Trophoblast cell (in vitro differentiated cells and primary cell): Measurements from ENCODE around the gene NKPD1.
A peak's percentile ranks its signal among the peaks of the same experiment; 100 is the strongest.

Source experiments
- DNase-seq, 2 donors: peaks; one replicate each; pipeline ENCODE4 v3.0.0-alpha.2; 2016
- H2AFZ ChIP-seq: 2 replicates; pipeline ENCODE4 v1.6.1; 2013; ENCODE audit warnings: low read length, moderate library complexity, mild to moderate bottlenecking; ENCODE audit not compliant: insufficient read depth, poor library complexity
- H2AK5ac ChIP-seq: 2 replicates; pipeline ENCODE4 v1.6.1; 2013; ENCODE audit warnings: mild to moderate bottlenecking, low read length
- H2BK120ac ChIP-seq: 2 replicates; pipeline ENCODE4 v1.6.1; 2013; ENCODE audit warnings: low read length, mild to moderate bottlenecking, moderate library complexity; ENCODE audit not compliant: insufficient read depth, poor library complexity
- H2BK12ac ChIP-seq: 2 replicates; pipeline ENCODE4 v1.6.1; 2013; ENCODE audit warnings: mild to moderate bottlenecking, low read length, moderate library complexity
- H2BK5ac ChIP-seq: 2 replicates; pipeline ENCODE4 v1.6.1; 2013; ENCODE audit warnings: low read length, low read depth, moderate library complexity, mild to moderate bottlenecking; ENCODE audit not compliant: poor library complexity
- H3K14ac ChIP-seq: 2 replicates; pipeline ENCODE4 v1.6.1; 2013; ENCODE audit warnings: mild to moderate bottlenecking, low read length
- H3K18ac ChIP-seq: 2 replicates; pipeline ENCODE4 v1.6.1; 2013; ENCODE audit warnings: mild to moderate bottlenecking, low read length
- H3K23ac ChIP-seq: 2 replicates; pipeline ENCODE4 v1.6.1; 2013; ENCODE audit warnings: low read length
- H3K27ac ChIP-seq: 2 replicates; pipeline ENCODE4 v1.5.1; 2013; ENCODE audit warnings: low read depth, mild to moderate bottlenecking, inconsistent platforms, low read length, moderate library complexity
- H3K27me3 ChIP-seq: 2 replicates; pipeline ENCODE4 v1.6.1; 2013; ENCODE audit warnings: inconsistent platforms, mild to moderate bottlenecking, low read length, moderate library complexity; ENCODE audit not compliant: insufficient read depth
- H3K36me3 ChIP-seq, 2 experiments: 1 replicate in 1 of 2; 2 replicates in 1 of 2; pipeline ENCODE4 v1.6.1; 2013; ENCODE audit warnings: low read length in 2 of 2, mild to moderate bottlenecking in 2 of 2, moderate library complexity in 1 of 2; ENCODE audit not compliant: insufficient read depth in 2 of 2, control insufficient read depth in 1 of 2
- H3K4ac ChIP-seq: 2 replicates; pipeline ENCODE4 v1.6.1; 2013; ENCODE audit warnings: low read depth, mild to moderate bottlenecking, low read length, moderate library complexity
- H3K4me1 ChIP-seq, 2 experiments: 1 replicate in 1 of 2; 2 replicates in 1 of 2; pipeline ENCODE4 v1.6.1; 2013; ENCODE audit warnings: low read length in 2 of 2, mild to moderate bottlenecking in 2 of 2, moderate library complexity in 1 of 2; ENCODE audit not compliant: insufficient read depth in 2 of 2, control insufficient read depth in 1 of 2
- H3K4me2 ChIP-seq: 2 replicates; pipeline ENCODE4 v1.6.1; 2013; ENCODE audit warnings: inconsistent platforms, mild to moderate bottlenecking, low read length, moderate library complexity
- H3K4me3 ChIP-seq: 2 replicates; pipeline ENCODE4 v1.5.1; 2013; ENCODE audit warnings: mild to moderate bottlenecking, low read depth, low read length, inconsistent platforms
- H3K79me1 ChIP-seq: one replicate; pipeline ENCODE4 v1.6.1; 2013; ENCODE audit warnings: low read length
- H3K79me2 ChIP-seq: 2 replicates; pipeline ENCODE4 v1.6.1; 2013; ENCODE audit warnings: low read length, mild to moderate bottlenecking; ENCODE audit not compliant: control insufficient read depth, insufficient read depth, poor library complexity
- H3K9ac ChIP-seq: 2 replicates; pipeline ENCODE4 v1.6.1; 2013; ENCODE audit warnings: mild to moderate bottlenecking, low read length
- H3K9me3 ChIP-seq: 2 replicates; pipeline ENCODE4 v1.6.1; 2013; ENCODE audit warnings: low read depth, mild to moderate bottlenecking, control low read depth, inconsistent platforms, low read length; ENCODE audit not compliant: insufficient read depth
- H4K12ac ChIP-seq: 2 replicates; pipeline ENCODE4 v1.6.1; 2013; ENCODE audit warnings: low read depth, mild to moderate bottlenecking, low read length, moderate library complexity
- H4K8ac ChIP-seq: 2 replicates; pipeline ENCODE4 v1.6.1; 2013; ENCODE audit warnings: low read depth, mild to moderate bottlenecking, low read length, moderate library complexity
- H4K91ac ChIP-seq: one replicate; pipeline ENCODE4 v1.6.1; 2013; ENCODE audit warnings: low read depth, mild to moderate bottlenecking, low read length, moderate library complexity
- WGBS: extraction: QIAGEN DNeasy Blood & Tissue Kit; methylation state at CpG from one replicate; pipeline ENCODE4 v1.1.7; 2013; ENCODE audit warnings: missing lambda C conversion rate; ENCODE audit not compliant: insufficient read length, insufficient coverage; ENCODE audit errors: extremely low coverage; 5-methylcytosine and 5-hydroxymethylcytosine counted together

The NKPD1 gene

DNA sequence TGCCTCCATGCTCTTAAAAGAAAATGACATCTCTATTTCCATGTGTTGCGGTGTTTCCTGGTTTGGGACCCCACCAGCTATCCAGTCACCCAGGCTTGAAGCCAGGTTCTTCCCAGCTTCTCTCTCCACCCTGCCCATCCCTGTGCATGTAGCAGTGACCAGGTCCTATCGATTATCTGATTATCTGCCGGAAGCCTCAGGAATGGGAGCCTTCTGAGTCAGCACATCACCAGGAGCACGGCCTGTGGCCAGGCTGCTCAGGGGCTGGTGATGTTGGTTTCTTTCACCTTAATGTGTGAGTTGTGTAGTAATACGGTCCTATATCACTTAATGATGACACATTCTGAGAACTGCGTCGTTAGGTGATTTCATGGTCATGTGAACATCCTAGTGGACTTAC, 34.1 kb downstream of the NKPD1 start:
- Histone ChIP-seq H3K27me3 (no peaks in the 10 kb centered on the region), H2BK12ac (no peak overlapping the region), H2BK5ac (no peak overlapping the region)

DNA sequence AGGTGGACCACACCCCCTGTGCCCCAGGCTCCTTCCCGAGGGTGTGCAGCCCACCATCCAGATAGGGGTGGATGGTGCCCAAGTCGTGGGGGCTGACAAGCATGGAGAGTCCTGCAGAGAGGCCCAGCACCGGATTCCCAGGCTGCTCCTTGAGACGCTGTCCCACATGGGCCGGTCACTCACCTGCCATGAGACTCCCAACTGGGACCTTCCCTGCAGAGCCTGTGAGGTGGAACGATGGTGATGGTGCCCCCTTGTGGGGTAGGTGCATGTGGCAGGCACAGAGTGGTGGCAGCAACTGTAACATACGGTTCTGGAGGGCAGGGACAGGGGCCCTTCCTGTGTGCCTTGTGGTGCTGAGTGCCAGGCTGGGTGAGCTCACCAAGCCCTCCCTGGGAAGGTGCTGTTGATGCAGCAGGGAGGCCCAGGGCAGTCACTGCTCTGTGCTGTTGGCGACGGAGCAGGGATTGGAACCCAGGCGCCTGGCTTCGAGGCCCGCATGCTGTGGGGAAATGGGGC, 34.7 kb downstream of the NKPD1 start:
- Histone ChIP-seq H3K27ac (no peak overlapping the region), H3K18ac (no peak overlapping the region), H3K23ac (no peak overlapping the region), H2AFZ (no peak overlapping the region), H3K4me2 (no peak overlapping the region), H2BK5ac (no peak overlapping the region), H3K79me1 (no peaks in the 10 kb centered on the region), H3K4ac (peak overlapping the region; percentile 9), H4K91ac (no peak overlapping the region), H3K36me3 (no peaks in the 10 kb centered on the region), H4K8ac (no peak overlapping the region), H3K14ac (no peak overlapping the region), H2BK12ac (no peak overlapping the region), H3K9ac (peak overlapping the region; percentile 1), H2AK5ac (no peak overlapping the region), H4K12ac (no peak overlapping the region), H3K4me3 (no peak overlapping the region), H3K4me1 (peaks cover 26 to 30% of the 10 kb centered on the region in 2 experiments), H3K79me2 (peaks cover 8% of the 10 kb centered on the region), H3K9me3 (no peaks in the 10 kb centered on the region), H2BK120ac (no peak overlapping the region), H3K27me3 (no peaks in the 10 kb centered on the region)
- peak; percentile 57 to 82 for DNase-seq
- WGBS = no CpG with 5 or more reads among the region's 12 CpGs

More for the DNA sequence above, 34.1 kb downstream of the NKPD1 start:
- H3K4me3 ChIP-seq = no peak overlapping the region
- H2AK5ac ChIP-seq = no peak overlapping the region
- H3K4me2 ChIP-seq = no peak overlapping the region
- H4K8ac ChIP-seq = no peak overlapping the region
- H3K9ac ChIP-seq = no peak overlapping the region
- H3K9me3 ChIP-seq = no peaks in the 10 kb centered on the region
- H3K36me3 ChIP-seq = no peaks in the 10 kb centered on the region
- no peak overlapping the region for H2AFZ ChIP-seq
- H3K23ac ChIP-seq = no peak overlapping the region
- peaks cover 5% of the 10 kb centered on the region for H3K79me2 ChIP-seq
- no CpG with 5 or more reads among the region's 7 CpGs for WGBS
- H3K18ac ChIP-seq = no peak overlapping the region
- DNase-seq = no peak
- H3K14ac ChIP-seq = no peak overlapping the region
- no peaks in the 10 kb centered on the region for H3K79me1 ChIP-seq
- H4K12ac ChIP-seq = no peak overlapping the region
- H3K4ac ChIP-seq = no peak overlapping the region
- H2BK120ac ChIP-seq = no peak overlapping the region
- H3K27ac ChIP-seq = no peak overlapping the region
- H3K4me1 ChIP-seq = peaks cover 21 to 24% of the 10 kb centered on the region in 2 experiments
- no peak overlapping the region for H4K91ac ChIP-seq

DNA sequence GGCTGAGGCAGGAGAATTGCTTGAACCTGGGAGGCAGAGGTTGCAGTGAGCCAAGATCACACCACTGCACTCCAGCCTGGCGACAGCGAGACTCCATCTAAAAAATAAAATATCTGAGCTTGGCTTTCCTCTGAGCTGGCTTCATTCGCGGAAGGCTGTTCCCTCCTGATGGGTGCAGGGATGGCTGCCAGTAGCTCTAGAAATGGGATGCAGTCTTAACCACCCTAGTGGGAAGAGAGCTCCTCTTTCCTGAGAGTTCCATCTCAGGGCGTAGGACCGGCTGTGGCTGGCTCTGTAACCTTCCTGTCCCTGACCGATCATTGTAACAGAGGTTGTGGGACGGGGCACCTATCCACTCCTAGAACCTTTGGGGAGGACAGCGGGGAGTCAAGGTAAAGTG, 35.4 kb downstream of the NKPD1 start:
- H4K8ac ChIP-seq = no peak overlapping the region
- H2BK120ac ChIP-seq = no peak overlapping the region
- H3K79me1 ChIP-seq = no peaks in the 10 kb centered on the region
- H3K27me3 ChIP-seq = no peaks in the 10 kb centered on the region
- DNase-seq = no peak
- no peak overlapping the region for H2BK5ac ChIP-seq
- H3K4me3 ChIP-seq = no peak overlapping the region
- H3K4me1 ChIP-seq = peaks cover 27 to 31% of the 10 kb centered on the region in 2 experiments
- no peak overlapping the region for H2BK12ac ChIP-seq
- no CpG with 5 or more reads among the region's 9 CpGs for WGBS
- H4K12ac ChIP-seq = no peak overlapping the region
- no peaks in the 10 kb centered on the region for H3K36me3 ChIP-seq
- H3K27ac ChIP-seq = no peak overlapping the region
- no peak overlapping the region for H3K18ac ChIP-seq
- no peak overlapping the region for H2AFZ ChIP-seq
- H4K91ac ChIP-seq = no peak overlapping the region
- H3K9me3 ChIP-seq = no peaks in the 10 kb centered on the region
- no peak overlapping the region for H3K4me2 ChIP-seq
- H3K9ac ChIP-seq = no peak overlapping the region
- no peak overlapping the region for H3K23ac ChIP-seq
- H3K79me2 ChIP-seq = peaks cover 8% of the 10 kb centered on the region
- no peak overlapping the region for H2AK5ac ChIP-seq
- no peak overlapping the region for H3K14ac ChIP-seq
- peak overlapping the region; percentile 17 for H3K4ac ChIP-seq

DNA sequence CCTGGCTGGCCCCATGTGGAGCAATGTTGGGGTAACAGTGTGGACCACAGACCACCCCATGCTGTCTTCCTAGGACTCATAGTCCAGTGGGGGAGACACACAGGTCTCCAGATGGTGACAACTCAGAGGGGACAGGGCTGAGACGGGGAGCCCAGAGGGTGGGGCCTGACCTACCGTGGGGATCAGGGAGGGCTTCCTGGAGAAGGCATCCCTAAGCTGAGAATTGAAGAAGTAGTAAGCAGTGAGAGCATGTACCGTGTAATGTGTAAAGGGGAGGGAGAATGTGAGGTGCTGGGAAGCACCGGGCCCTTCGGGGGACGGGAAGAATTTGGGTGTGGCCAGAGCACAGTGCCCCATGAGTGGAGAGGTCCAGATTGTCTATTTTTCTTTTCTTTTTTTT, 36.8 kb downstream of the NKPD1 start:
- no peak overlapping the region for H3K27ac ChIP-seq
- H3K23ac ChIP-seq = no peak overlapping the region
- H2BK5ac ChIP-seq = no peak overlapping the region
- no CpG with 5 or more reads among the region's 6 CpGs for WGBS
- H4K91ac ChIP-seq = no peak overlapping the region
- no peak overlapping the region for H3K4me3 ChIP-seq
- no peak overlapping the region for H3K9ac ChIP-seq
- H3K14ac ChIP-seq = no peak overlapping the region
- no peaks in the 10 kb centered on the region for H3K79me1 ChIP-seq
- H3K4me1 ChIP-seq = peaks cover 27 to 31% of the 10 kb centered on the region in 2 experiments
- peaks cover 8% of the 10 kb centered on the region for H3K79me2 ChIP-seq
- DNase-seq = no peak
- no peaks in the 10 kb centered on the region for H3K9me3 ChIP-seq
- no peak overlapping the region for H2BK12ac ChIP-seq
- H2AFZ ChIP-seq = no peak overlapping the region
- H2BK120ac ChIP-seq = no peak overlapping the region
- no peak overlapping the region for H4K8ac ChIP-seq
- no peaks in the 10 kb centered on the region for H3K36me3 ChIP-seq
- H2AK5ac ChIP-seq = peak overlapping the region; percentile 20
- H3K4ac ChIP-seq = peak overlapping the region; percentile 28
- H3K27me3 ChIP-seq = no peaks in the 10 kb centered on the region
- H3K18ac ChIP-seq = no peak overlapping the region
- no peak overlapping the region for H4K12ac ChIP-seq
- H3K4me2 ChIP-seq = no peak overlapping the region
